ENCODE data around the gene NLRP8. TPM values are rescaled to one million over a fixed set of nuclear protein-coding genes. Genes with fewer than 3 reads are reported as not detected.
"Not testable (repeated sequence)": the region's sequence is repeated elsewhere in the genome, so short reads cannot be mapped to it uniquely, and the experiment has no call there.

The NLRP8 gene
- total and polyA plus RNA-seq, 2 donors, result not detected

DNA sequence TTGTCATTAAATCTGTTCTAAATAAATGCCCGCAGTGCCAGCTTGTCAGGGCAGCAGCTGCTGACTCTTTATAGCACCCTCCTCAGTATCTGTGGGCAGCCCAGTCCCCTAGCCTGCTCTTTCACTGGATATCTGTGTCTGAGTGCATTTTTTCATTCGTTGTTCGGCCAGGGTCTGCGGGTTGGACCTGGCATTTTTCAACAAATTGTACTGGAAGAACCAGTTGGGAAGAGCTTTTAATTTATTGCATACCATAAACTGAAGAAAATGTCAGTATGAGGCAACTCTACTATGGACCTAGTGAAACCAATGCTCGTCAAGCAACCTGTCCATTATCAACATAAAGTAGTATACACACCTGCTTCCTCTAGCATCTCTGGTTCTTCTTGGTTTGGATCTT is 24.1 kb upstream of the NLRP8 start:
- Histone ChIP-seq H3K9me3 (ENCODE audit: control insufficient read depth in 2 of 2, insufficient read depth in 1 of 2, low read length in 1 of 2) (peaks cover 1 to 6% of the 10 kb centered on the region in 2 donors), H3K36me3 (ENCODE audit: control insufficient read depth in 2 of 2, insufficient read depth in 2 of 2, low read length in 1 of 2) (no peaks in the 10 kb centered on the region), H3K4me3 (ENCODE audit: low read length in 2 of 2) (no peak overlapping the region), H3K27me3 (ENCODE audit: control insufficient read depth in 2 of 2, insufficient read depth in 1 of 2, low read length in 1 of 2) (no peaks in the 10 kb centered on the region), H3K27ac (ENCODE audit: low read depth in 1 of 2, low read length in 1 of 2) (no peak overlapping the region), H3K4me1 (ENCODE audit: control insufficient read depth in 2 of 2, insufficient read depth in 2 of 2, low read length in 2 of 2) (no peaks in the 10 kb centered on the region)
- WGBS, result 91% methylated on average over 5 of the region's 5 CpGs
- DNase-seq (ENCODE audit: low read depth in 6 of 9, low spot score in 9 of 9), result no peak

DNA sequence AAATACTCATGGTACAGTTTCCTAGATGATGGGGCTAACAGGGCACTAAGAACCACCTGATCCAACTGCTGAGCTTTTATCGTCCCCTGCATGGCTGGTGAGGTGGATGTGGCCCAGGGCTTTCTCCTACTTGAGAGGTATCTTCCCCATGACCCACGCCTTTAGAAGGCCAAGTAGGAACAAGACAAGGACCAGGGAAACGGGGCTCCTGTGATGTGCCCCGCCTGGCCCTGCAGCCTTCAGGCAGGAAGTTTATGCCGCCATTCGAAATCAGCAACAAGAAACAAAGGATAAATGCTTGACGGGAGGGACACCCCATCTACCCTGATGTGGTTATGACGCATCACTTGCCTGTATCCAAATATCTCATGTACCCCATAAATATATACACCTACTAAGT is 19.6 kb upstream of the NLRP8 start:
- Histone ChIP-seq H3K4me1 (ENCODE audit: control insufficient read depth in 2 of 2, insufficient read depth in 2 of 2, low read length in 2 of 2) (no peaks in the 10 kb centered on the region), H3K9me3 (ENCODE audit: control insufficient read depth in 2 of 2, insufficient read depth in 1 of 2, low read length in 1 of 2) (peaks cover 4 to 6% of the 10 kb centered on the region in 2 donors), H3K4me3 (ENCODE audit: low read length in 2 of 2) (no peak overlapping the region), H3K27ac (ENCODE audit: low read depth in 1 of 2, low read length in 1 of 2) (no peak overlapping the region), H3K36me3 (ENCODE audit: control insufficient read depth in 2 of 2, insufficient read depth in 2 of 2, low read length in 1 of 2) (no peaks in the 10 kb centered on the region), H3K27me3 (ENCODE audit: control insufficient read depth in 2 of 2, insufficient read depth in 1 of 2, low read length in 1 of 2) (no peaks in the 10 kb centered on the region)
- 80% methylated on average over 8 of the region's 8 CpGs for WGBS
- DNase-seq (ENCODE audit: low read depth in 6 of 9, low spot score in 9 of 9), result no peak

- DNase-seq (ENCODE audit: low read depth in 6 of 9, low spot score in 9 of 9); H3K36me3 ChIP-seq (ENCODE audit: control insufficient read depth in 2 of 2, insufficient read depth in 2 of 2, low read length in 1 of 2); H3K4me1 ChIP-seq (ENCODE audit: control insufficient read depth in 2 of 2, insufficient read depth in 2 of 2, low read length in 2 of 2): not testable (repeated sequence)
Measured at GRCh38 chr19:55929258-55929657, 18.4 kb upstream of the NLRP8 start.

GRCh38 chr19:55930996-55931515 is 16.6 kb upstream of the NLRP8 start:
- no peak for DNase-seq (ENCODE audit: low read depth in 6 of 9, low spot score in 9 of 9)
- Histone ChIP-seq H3K4me1 (ENCODE audit: control insufficient read depth in 2 of 2, insufficient read depth in 2 of 2, low read length in 2 of 2) (no peaks in the 10 kb centered on the region), H3K27ac (ENCODE audit: low read depth in 1 of 2, low read length in 1 of 2) (no peak overlapping the region), H3K27me3 (ENCODE audit: control insufficient read depth in 2 of 2, insufficient read depth in 1 of 2, low read length in 1 of 2) (no peaks in the 10 kb centered on the region), H3K4me3 (ENCODE audit: low read length in 2 of 2) (no peak overlapping the region), H3K36me3 (ENCODE audit: control insufficient read depth in 2 of 2, insufficient read depth in 2 of 2, low read length in 1 of 2) (no peaks in the 10 kb centered on the region), H3K9me3 (ENCODE audit: control insufficient read depth in 2 of 2, insufficient read depth in 1 of 2, low read length in 1 of 2) (peaks cover 0 to 4% of the 10 kb centered on the region in 2 donors)
- 91% methylated on average over 14 of the region's 14 CpGs for whole genome bisulfite sequencing

More at GRCh38 chr19:55929258-55929657, 18.4 kb upstream of the NLRP8 start:
- not testable (repeated sequence) for H3K4me3 ChIP-seq (ENCODE audit: low read length in 2 of 2); H3K9me3 ChIP-seq (ENCODE audit: control insufficient read depth in 2 of 2, insufficient read depth in 1 of 2, low read length in 1 of 2); H3K27ac ChIP-seq (ENCODE audit: low read depth in 1 of 2, low read length in 1 of 2); H3K27me3 ChIP-seq (ENCODE audit: control insufficient read depth in 2 of 2, insufficient read depth in 1 of 2, low read length in 1 of 2)
- WGBS, result 92% methylated on average over 5 of the region's 5 CpGs

GRCh38 chr19:55931936-55932386 is 15.7 kb upstream of the NLRP8 start, which contains the start of gene NLRP13:
Gene NLRP13 (minus strand): TSS chr19:55932336. CDS start chr19:55932311, 25 bp downstream.
- Histone ChIP-seq H3K27ac (ENCODE audit: low read depth in 1 of 2, low read length in 1 of 2) (no peak within 1 kb of the TSS), H3K36me3 (ENCODE audit: control insufficient read depth in 2 of 2, insufficient read depth in 2 of 2, low read length in 1 of 2) (no peaks in the 10 kb centered on the region), H3K9me3 (ENCODE audit: control insufficient read depth in 2 of 2, insufficient read depth in 1 of 2, low read length in 1 of 2) (peaks cover 0 to 4% of the 10 kb centered on the region in 2 donors), H3K4me3 (ENCODE audit: low read length in 2 of 2) (no peak within 1 kb of the TSS), H3K4me1 (ENCODE audit: control insufficient read depth in 2 of 2, insufficient read depth in 2 of 2, low read length in 2 of 2) (no peaks in the 10 kb centered on the region), H3K27me3 (ENCODE audit: control insufficient read depth in 2 of 2, insufficient read depth in 1 of 2, low read length in 1 of 2) (no peaks in the 10 kb centered on the region)
- DNase-seq (ENCODE audit: low read depth in 6 of 9, low spot score in 9 of 9), result no peak
- WGBS, result 93% methylated on average over 8 of the region's 8 CpGs

- 84% methylated on average over 9 of the region's 9 CpGs for WGBS
- H3K4me1 ChIP-seq (ENCODE audit: control insufficient read depth in 2 of 2, insufficient read depth in 2 of 2, low read length in 2 of 2), result no peaks in the 10 kb centered on the region
- no peaks in the 10 kb centered on the region for H3K27me3 ChIP-seq (ENCODE audit: control insufficient read depth in 2 of 2, insufficient read depth in 1 of 2, low read length in 1 of 2)
- no peak overlapping the region for H3K27ac ChIP-seq (ENCODE audit: low read depth in 1 of 2, low read length in 1 of 2)
- H3K4me3 ChIP-seq (ENCODE audit: low read length in 2 of 2), result no peak overlapping the region
- no peaks in the 10 kb centered on the region for H3K36me3 ChIP-seq (ENCODE audit: control insufficient read depth in 2 of 2, insufficient read depth in 2 of 2, low read length in 1 of 2)
- peaks cover 3 to 8% of the 10 kb centered on the region in 2 donors for H3K9me3 ChIP-seq (ENCODE audit: control insufficient read depth in 2 of 2, insufficient read depth in 1 of 2, low read length in 1 of 2)
- DNase-seq (ENCODE audit: low read depth in 6 of 9, low spot score in 9 of 9), result no peak
Measured at GRCh38 chr19:55935206-55935605, 12.4 kb upstream of the NLRP8 start.

DNA sequence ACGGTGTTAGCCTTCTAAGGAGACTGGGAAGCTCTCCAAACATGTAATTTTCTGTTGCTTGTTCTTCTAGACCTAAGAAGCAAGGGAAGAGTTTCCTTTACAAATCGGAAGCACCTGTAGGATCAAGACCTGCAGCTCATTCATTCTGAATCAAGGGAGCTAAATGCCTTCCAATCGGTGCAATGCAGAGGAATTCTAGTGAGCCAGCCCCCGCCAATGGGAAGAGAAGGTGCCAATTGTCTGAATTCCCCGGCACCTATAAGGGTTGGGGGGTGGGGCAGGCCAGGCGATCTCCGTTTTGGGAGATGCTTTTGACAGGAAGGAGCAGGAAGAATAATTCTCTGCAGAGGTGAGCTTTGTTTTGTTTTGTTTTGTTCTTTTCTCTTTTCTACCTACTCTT is 8.4 kb upstream of the NLRP8 start:
- Histone ChIP-seq H3K27me3 (ENCODE audit: control insufficient read depth in 2 of 2, insufficient read depth in 1 of 2, low read length in 1 of 2) (no peaks in the 10 kb centered on the region), H3K27ac (ENCODE audit: low read depth in 1 of 2, low read length in 1 of 2) (no peak overlapping the region), H3K9me3 (ENCODE audit: control insufficient read depth in 2 of 2, insufficient read depth in 1 of 2, low read length in 1 of 2) (peaks cover 5 to 8% of the 10 kb centered on the region in 2 donors), H3K36me3 (ENCODE audit: control insufficient read depth in 2 of 2, insufficient read depth in 2 of 2, low read length in 1 of 2) (no peaks in the 10 kb centered on the region), H3K4me3 (ENCODE audit: low read length in 2 of 2) (no peak overlapping the region), H3K4me1 (ENCODE audit: control insufficient read depth in 2 of 2, insufficient read depth in 2 of 2, low read length in 2 of 2) (no peaks in the 10 kb centered on the region)
- no peak for DNase-seq (ENCODE audit: low read depth in 6 of 9, low spot score in 9 of 9)
- 77% methylated on average over 7 of the region's 7 CpGs for WGBS

DNA sequence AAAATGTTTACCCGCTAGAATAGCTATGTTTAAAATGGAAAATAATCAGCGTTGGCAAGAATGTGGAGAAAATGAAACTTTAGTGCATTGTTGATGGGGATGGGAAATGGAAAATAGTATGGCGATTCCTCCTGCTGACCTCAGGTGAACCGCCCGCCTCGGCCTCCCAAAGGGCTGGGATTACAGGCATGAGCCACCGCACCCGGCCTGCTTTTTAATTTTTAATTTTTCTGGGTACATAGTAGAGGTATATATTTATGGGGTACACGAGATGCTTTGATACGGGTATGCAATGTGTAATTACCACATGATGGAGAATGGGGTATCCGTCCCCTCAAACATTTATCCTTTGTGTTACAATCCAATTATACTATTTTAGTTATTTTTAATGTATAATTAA is 7.3 kb upstream of the NLRP8 start:
- no peaks in the 10 kb centered on the region for H3K27me3 ChIP-seq (ENCODE audit: control insufficient read depth in 2 of 2, insufficient read depth in 1 of 2, low read length in 1 of 2)
- peaks cover 5 to 8% of the 10 kb centered on the region in 2 donors for H3K9me3 ChIP-seq (ENCODE audit: control insufficient read depth in 2 of 2, insufficient read depth in 1 of 2, low read length in 1 of 2)
- 97% methylated on average over 11 of the region's 11 CpGs for WGBS
- H3K27ac ChIP-seq (ENCODE audit: low read depth in 1 of 2, low read length in 1 of 2), result no peak overlapping the region
- DNase-seq (ENCODE audit: low read depth in 6 of 9, low spot score in 9 of 9), result no peak
- no peaks in the 10 kb centered on the region for H3K4me1 ChIP-seq (ENCODE audit: control insufficient read depth in 2 of 2, insufficient read depth in 2 of 2, low read length in 2 of 2)
- no peak overlapping the region for H3K4me3 ChIP-seq (ENCODE audit: low read length in 2 of 2)
- H3K36me3 ChIP-seq (ENCODE audit: control insufficient read depth in 2 of 2, insufficient read depth in 2 of 2, low read length in 1 of 2), result no peaks in the 10 kb centered on the region

- not testable (repeated sequence) for H3K36me3 ChIP-seq (ENCODE audit: control insufficient read depth in 2 of 2, insufficient read depth in 2 of 2, low read length in 1 of 2); H3K27me3 ChIP-seq (ENCODE audit: control insufficient read depth in 2 of 2, insufficient read depth in 1 of 2, low read length in 1 of 2); H3K4me3 ChIP-seq (ENCODE audit: low read length in 2 of 2); H3K4me1 ChIP-seq (ENCODE audit: control insufficient read depth in 2 of 2, insufficient read depth in 2 of 2, low read length in 2 of 2); H3K27ac ChIP-seq (ENCODE audit: low read depth in 1 of 2, low read length in 1 of 2); DNase-seq (ENCODE audit: low read depth in 6 of 9, low spot score in 9 of 9)
- peaks cover 3 to 21% of the 10 kb centered on the region in 2 donors for H3K9me3 ChIP-seq (ENCODE audit: control insufficient read depth in 2 of 2, insufficient read depth in 1 of 2, low read length in 1 of 2)
- WGBS, result 94% methylated on average over 19 of the region's 19 CpGs
Measured at GRCh38 chr19:55950566-55950965, 2.9 kb downstream of the NLRP8 start.

Data from thymus (tissue), 11 donors.